C4-2B (cell line): ENCODE results near the gene TBC1D22A.

Source experiments
- ZFX ChIP-seq: fragments of 450-650 bp; IDR thresholded peaks from 2 replicates; pipeline ENCODE4 v1.6.1; 2017
- TF ChIP-seq, protein P1 (sequence below): fragments of 450-650 bp; conservative IDR thresholded peaks from 2 replicates; pipeline ENCODE4 v1.5.1; 2017; ENCODE audit warnings: mild to moderate bottlenecking

DNA sequence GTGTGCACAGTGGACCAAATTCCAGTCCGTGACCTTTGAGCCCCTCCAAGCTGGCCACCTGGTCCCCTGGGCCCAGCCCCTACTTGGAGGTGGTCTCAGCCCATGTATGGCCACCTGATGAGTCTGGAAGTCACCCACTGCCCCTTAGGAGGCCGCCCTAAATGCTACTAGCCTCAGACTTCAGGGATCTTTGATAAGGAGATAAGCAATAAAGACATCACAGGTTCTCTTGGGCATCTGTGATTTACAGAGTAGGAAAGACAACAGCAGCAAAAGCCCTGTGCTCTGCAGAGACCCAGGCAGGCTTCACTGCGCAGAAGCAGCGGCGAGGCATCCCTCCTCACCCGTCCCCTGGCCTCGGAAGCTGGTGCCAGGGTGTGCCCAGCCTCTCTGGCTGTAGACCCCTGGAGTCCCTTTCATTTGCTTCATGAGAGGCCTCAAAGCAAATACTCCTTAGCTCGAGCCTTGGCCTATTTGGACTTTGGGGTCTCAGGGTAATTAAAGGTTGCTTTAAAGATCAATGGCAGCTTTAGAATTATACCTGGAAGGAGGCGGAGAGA lies 360.1 kb downstream of the TBC1D22A start:
- TF ChIP-seq, protein P1, sequence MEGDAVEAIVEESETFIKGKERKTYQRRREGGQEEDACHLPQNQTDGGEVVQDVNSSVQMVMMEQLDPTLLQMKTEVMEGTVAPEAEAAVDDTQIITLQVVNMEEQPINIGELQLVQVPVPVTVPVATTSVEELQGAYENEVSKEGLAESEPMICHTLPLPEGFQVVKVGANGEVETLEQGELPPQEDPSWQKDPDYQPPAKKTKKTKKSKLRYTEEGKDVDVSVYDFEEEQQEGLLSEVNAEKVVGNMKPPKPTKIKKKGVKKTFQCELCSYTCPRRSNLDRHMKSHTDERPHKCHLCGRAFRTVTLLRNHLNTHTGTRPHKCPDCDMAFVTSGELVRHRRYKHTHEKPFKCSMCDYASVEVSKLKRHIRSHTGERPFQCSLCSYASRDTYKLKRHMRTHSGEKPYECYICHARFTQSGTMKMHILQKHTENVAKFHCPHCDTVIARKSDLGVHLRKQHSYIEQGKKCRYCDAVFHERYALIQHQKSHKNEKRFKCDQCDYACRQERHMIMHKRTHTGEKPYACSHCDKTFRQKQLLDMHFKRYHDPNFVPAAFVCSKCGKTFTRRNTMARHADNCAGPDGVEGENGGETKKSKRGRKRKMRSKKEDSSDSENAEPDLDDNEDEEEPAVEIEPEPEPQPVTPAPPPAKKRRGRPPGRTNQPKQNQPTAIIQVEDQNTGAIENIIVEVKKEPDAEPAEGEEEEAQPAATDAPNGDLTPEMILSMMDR, result no peak
- TF ChIP-seq ZFX, result no peak
